Measurements from ENCODE around the gene MTHFR.

- TF ChIP-seq, protein P1, sequence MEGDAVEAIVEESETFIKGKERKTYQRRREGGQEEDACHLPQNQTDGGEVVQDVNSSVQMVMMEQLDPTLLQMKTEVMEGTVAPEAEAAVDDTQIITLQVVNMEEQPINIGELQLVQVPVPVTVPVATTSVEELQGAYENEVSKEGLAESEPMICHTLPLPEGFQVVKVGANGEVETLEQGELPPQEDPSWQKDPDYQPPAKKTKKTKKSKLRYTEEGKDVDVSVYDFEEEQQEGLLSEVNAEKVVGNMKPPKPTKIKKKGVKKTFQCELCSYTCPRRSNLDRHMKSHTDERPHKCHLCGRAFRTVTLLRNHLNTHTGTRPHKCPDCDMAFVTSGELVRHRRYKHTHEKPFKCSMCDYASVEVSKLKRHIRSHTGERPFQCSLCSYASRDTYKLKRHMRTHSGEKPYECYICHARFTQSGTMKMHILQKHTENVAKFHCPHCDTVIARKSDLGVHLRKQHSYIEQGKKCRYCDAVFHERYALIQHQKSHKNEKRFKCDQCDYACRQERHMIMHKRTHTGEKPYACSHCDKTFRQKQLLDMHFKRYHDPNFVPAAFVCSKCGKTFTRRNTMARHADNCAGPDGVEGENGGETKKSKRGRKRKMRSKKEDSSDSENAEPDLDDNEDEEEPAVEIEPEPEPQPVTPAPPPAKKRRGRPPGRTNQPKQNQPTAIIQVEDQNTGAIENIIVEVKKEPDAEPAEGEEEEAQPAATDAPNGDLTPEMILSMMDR (IDR thresholded peaks at IDR 0.05; ENCODE audit: low read depth, low read length, missing input control) = no peak
- TF ChIP-seq REST (IDR thresholded peaks at IDR 0.05) = no peak
- TF ChIP-seq JUND (IDR thresholded peaks at IDR 0.05) = peak in 1 of 2 donors; percentile 43
- TF ChIP-seq MAX (IDR thresholded peaks at IDR 0.05) = no peak
- TF ChIP-seq TAF1 (conservative IDR thresholded peaks at IDR 0.05) = no peak
- TF ChIP-seq GABPA (IDR thresholded peaks at IDR 0.05 in 1 of 2, conservative IDR thresholded peaks at IDR 0.05 in 1 of 2) = no peak
- TF ChIP-seq FOXA1 (IDR thresholded peaks at IDR 0.05) = no peak
- no peak for TF ChIP-seq YY1 (IDR thresholded peaks at IDR 0.05)
- no peak for TF ChIP-seq HNF4G (IDR thresholded peaks at IDR 0.05)
- peak; percentile 51 for TF ChIP-seq SP1 (IDR thresholded peaks at IDR 0.05)
- TF ChIP-seq, protein P2, sequence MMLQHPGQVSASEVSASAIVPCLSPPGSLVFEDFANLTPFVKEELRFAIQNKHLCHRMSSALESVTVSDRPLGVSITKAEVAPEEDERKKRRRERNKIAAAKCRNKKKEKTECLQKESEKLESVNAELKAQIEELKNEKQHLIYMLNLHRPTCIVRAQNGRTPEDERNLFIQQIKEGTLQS (IDR thresholded peaks at IDR 0.05) = no peak
- peak in 1 of 2 donors; percentile 5 for TF ChIP-seq RAD21 (IDR thresholded peaks at IDR 0.05)
- TF ChIP-seq EGR1 (IDR thresholded peaks at IDR 0.05; ENCODE audit: low read depth in 2 of 2) = no peak
- TF ChIP-seq ZBTB33 (IDR thresholded peaks at IDR 0.05) = no peak
Observed at GRCh38 chr1:11839727-11840705, 34.3 kb upstream of the MTHFR start.

All from liver (tissue), 3 donors.